LNCaP clone FGC (cell line): ENCODE data around the gene KIF7.

ENCODE experiments used
- DNase-seq: peaks from one replicate; pipeline ENCODE4 v3.0.0-alpha.2; 2011; ENCODE audit warnings: low read depth
- H3K4me3 ChIP-seq: 2 replicates; pipeline ENCODE4 v1.5.1; 2011; ENCODE audit warnings: mild to moderate bottlenecking, low read depth, low read length, control low read depth
- TF ChIP-seq, protein P1 (sequence below): IDR thresholded peaks from 2 replicates; pipeline ENCODE4 v1.5.1; 2012; ENCODE audit warnings: mild to moderate bottlenecking; ENCODE audit not compliant: control insufficient read depth, insufficient read depth; ENCODE audit errors: extremely low read depth

The KIF7 gene

DNA sequence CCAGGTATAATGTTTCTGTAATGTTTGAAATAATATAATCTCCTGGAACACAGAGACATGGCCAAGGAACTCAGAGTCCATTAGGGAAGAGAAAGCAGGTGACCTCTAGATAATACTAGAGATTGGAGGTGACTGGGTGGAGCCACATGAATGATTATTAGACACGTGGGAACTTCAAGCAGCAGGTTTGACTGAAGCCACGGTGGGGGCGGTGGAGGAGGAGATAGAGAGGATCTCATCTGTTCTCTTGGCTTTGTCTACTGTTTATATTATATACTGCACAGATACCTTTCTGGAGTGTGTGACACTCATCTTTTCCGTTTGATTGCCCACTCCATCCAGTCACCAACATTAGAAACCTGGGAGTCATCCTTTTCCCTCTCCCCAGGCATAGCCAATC lies 33.7 kb downstream of the KIF7 start:
- TF ChIP-seq, protein P1, sequence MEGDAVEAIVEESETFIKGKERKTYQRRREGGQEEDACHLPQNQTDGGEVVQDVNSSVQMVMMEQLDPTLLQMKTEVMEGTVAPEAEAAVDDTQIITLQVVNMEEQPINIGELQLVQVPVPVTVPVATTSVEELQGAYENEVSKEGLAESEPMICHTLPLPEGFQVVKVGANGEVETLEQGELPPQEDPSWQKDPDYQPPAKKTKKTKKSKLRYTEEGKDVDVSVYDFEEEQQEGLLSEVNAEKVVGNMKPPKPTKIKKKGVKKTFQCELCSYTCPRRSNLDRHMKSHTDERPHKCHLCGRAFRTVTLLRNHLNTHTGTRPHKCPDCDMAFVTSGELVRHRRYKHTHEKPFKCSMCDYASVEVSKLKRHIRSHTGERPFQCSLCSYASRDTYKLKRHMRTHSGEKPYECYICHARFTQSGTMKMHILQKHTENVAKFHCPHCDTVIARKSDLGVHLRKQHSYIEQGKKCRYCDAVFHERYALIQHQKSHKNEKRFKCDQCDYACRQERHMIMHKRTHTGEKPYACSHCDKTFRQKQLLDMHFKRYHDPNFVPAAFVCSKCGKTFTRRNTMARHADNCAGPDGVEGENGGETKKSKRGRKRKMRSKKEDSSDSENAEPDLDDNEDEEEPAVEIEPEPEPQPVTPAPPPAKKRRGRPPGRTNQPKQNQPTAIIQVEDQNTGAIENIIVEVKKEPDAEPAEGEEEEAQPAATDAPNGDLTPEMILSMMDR: no peak
- no peak overlapping the region for H3K4me3 ChIP-seq
- DNase-seq: no peak

DNA sequence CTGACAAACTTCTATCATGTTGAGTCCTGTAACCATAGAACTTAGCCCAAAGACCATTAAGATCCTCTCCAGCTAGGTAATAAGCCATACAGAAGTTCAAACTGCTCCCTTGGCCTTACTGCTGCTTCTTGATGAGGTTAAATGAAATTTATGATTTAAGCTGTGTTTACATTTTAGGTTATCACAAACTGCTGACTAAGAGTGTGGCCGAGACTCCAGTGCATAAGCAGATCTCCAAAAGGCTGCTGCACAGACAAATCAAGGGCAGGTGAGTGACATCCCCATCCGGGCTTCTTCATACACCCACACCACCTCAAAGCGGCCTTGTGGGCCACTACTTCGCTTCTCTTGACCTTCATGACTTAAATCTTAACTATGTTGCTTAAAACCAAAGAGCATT lies 39.0 kb downstream of the KIF7 start:
- DNase-seq: no peak
- H3K4me3 ChIP-seq: no peak overlapping the region
- TF ChIP-seq, protein P1: no peak

DNA sequence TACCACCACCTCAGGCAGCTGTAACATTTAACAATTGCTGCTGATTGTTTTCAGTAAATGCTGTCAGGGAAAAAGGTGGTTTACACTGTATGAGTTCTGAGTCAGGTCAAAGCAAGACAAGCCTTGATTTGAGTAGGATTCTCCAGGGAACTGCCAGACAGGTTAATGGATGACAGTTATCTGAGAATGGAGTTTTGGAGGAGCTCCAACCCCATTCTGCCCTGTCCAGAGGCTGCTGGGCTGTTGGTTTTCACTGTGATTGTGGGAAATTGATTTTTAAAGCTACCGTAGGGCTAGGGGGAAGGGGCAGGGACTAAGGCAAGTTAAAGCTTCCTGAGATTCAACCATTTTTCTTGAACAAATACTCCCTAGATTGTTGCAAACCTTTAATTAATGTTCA lies 40.1 kb downstream of the KIF7 start:
- TF ChIP-seq, protein P1: no peak
- DNase-seq: no peak
- H3K4me3 ChIP-seq: no peak overlapping the region

DNA sequence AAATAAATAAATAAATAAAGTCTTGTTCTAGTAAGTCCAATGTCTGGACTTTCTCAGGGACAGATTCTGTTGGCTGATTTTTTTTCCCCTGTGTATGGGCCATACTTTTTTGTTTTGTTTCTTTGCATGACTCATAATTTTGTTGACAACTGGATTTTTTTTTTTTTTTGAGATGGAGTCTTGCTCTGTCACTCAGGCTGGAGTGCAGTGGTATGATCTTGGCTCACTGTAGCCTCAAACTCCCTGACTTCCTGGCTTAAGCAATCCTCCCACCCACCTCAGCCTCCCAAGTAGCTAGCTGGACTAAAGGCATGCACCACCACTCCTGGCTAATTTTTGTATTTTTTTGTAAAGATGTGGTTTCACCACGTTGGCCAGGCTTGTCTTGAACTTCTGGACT lies 41.1 kb downstream of the KIF7 start:
- TF ChIP-seq, protein P1: no peak
- no peak overlapping the region for H3K4me3 ChIP-seq
- no peak for DNase-seq

DNA sequence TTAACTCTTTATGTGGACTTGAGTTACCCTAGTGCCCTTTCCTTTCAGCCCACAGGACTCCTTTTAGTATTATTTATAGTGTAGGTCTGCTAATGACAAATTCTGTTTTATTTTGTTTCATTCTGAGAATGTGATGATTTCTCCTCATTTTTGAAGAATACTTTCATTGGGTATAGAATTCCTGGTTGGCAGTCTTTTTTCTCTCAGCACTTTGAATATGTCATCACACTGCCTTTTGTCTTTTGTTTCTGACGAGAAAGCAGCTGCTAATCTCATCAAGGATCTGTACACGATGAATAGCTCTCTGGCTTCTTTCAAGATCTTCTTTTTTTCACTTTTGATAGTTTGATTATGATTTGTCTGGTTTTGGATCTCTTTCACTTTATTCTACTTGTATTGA lies 42.2 kb downstream of the KIF7 start:
- no peak overlapping the region for H3K4me3 ChIP-seq
- no peak for DNase-seq
- TF ChIP-seq, protein P1: no peak

DNA sequence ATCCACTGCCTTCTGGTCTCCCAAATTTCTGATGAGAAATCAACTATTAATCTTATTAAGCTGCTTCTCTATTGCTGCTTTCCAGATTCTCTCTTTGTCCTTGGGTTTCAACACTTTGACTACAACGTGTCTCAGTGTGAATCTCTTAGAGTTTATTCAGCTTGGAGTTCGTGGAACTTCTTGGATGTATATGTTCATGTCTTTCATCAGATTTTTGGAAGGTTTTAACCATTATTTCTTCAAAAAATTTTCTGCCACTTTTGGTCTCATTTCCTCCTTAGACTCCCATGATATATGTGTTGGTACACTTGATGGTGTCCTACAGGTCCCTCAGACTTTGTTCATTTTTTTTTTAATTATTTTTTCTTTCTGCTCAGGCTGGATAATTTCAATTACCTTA lies 44.0 kb downstream of the KIF7 start:
- TF ChIP-seq, protein P1: no peak
- no peak overlapping the region for H3K4me3 ChIP-seq
- DNase-seq: no peak

DNA sequence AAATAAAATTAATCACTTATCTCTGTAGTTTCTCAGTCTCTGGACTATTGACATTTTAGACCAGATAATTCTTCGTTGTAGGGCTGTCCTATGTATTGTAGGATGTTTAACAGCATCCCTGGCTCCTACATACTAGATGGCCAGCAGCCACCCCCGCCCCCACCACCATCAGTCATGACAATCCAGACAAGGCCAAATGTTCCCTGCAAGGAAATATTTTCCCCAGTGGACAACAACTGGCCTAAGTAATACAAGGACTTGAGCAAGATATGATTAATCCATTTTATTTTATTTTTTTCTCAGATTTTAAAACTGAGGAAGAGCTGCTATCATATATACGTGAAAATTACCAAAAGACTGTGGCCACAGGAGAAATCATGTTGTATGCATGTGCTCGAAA lies 56.2 kb downstream of the KIF7 start:
- DNase-seq: no peak
- no peak overlapping the region for H3K4me3 ChIP-seq
- TF ChIP-seq, protein P1: no peak
